Left lung (tissue), 10 donors: Measurements from ENCODE around the gene BCL11B. TPM values are rescaled to one million over a fixed set of nuclear protein-coding genes. Genes with fewer than 3 reads are reported as not detected.

ENCODE experiments used
- ATAC-seq: fragments of 200-7000 bp; cut with Tn5 transposase; one replicate; pipeline ENCODE4 v1.9.1; 2020; ENCODE audit warnings: moderate library complexity
- DNase-seq, 4 donors: peaks; one replicate each; pipeline ENCODE4 v3.0.0-alpha.2; 2013 to 2020
- H3K27ac ChIP-seq, 2 donors: fragments of 200-600 bp; sonication (generic) in 1 of 2; one replicate each; pipeline versions ENCODE4 v1.5.0 to v1.8.0; 2020 to 2021
- H3K27me3 ChIP-seq, 2 donors: fragments of 200-600 bp; sonication (generic) in 1 of 2; one replicate each; pipeline versions ENCODE4 v1.5.0 to v1.8.0; 2020 to 2021
- H3K36me3 ChIP-seq, 2 donors: fragments of 200-600 bp; sonication (generic) in 1 of 2; one replicate each; pipeline versions ENCODE4 v1.5.0 to v1.8.0; 2020 to 2021
- H3K4me1 ChIP-seq, 2 donors: fragments of 200-600 bp; one replicate each; pipeline ENCODE4 v1.8.0; 2021
- H3K4me3 ChIP-seq, 2 donors: fragments of 200-600 bp; sonication (generic) in 1 of 2; one replicate each; pipeline versions ENCODE4 v1.5.0 to v1.8.0; 2020 to 2021; ENCODE audit warnings: mild to moderate bottlenecking in 1 of 2
- H3K9me3 ChIP-seq, 2 donors: fragments of 200-600 bp; sonication (generic) in 1 of 2; one replicate each; pipeline versions ENCODE4 v1.5.0 to v1.8.0; 2020 to 2021
- intact Hi-C, 2 donors: fragments of 100-400 bp; cut with DNase I; formaldehyde crosslinking; loops; one replicate each; pipeline versions ENCODE4 v1.11.2 to v1.14.2; 2022
- polyA plus RNA-seq, 6 donors: library from polyadenylated mRNA; unstranded; fragments of 120-200 nt; gene quantifications; one replicate each; pipeline ENCODE4 v1.2.1, GENCODE V29; 2013; ENCODE audit not compliant: insufficient read length in 6 of 6
- total RNA-seq, 2 donors: library from RNA; stranded (reverse); fragmentation: NEBNext Ultra II Directional; extraction: Animal tissue kit (Norgen Biotek cat#: 25700); gene quantifications; one replicate each; pipeline ENCODE4 v1.2.1, GENCODE V29; 2021
- TF ChIP-seq, protein P1 (sequence below), 2 donors: fragments of 200-600 bp; sonication (generic) in 1 of 2; IDR thresholded peaks; one replicate each; pipeline versions ENCODE4 v1.5.0 to v1.8.0; 2021; ENCODE audit warnings: antibody characterized with exemption in 2 of 2
- donor health status: DM: no; HTN: yes; CAD: no.
- donor health status: DM: no; HTN: no; CAD: no.

Gene BCL11B
- total and polyA plus RNA-seq, 8 donors = 1.4 to 3.6 (median 3.2) TPM

DNA sequence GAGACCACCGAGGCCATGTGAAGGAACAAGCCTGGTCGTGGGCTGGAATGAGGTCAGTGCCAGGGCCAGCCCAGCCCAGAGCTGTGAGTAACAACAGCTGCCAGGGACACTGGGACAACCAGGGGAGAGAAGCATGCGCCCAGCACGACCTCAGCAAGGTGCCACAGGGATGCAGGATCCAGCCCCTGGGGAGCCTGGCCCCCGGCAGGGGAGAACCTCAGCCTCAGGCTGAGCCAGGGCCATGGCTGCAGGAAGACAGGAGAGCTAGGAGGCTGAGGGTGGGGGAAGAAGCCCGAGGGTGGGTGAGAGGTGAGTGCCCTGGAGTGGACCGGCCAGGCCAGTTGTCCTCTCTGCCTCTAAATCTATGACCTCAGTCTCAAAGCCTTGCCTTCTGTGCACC lies 62.6 kb downstream of the BCL11B start:
- Histone ChIP-seq H3K4me1 (no peaks in the 10 kb centered on the region), H3K9me3 (no peaks in the 10 kb centered on the region), H3K27me3 (peaks cover 0 to 16% of the 10 kb centered on the region in 2 donors), H3K4me3 (no peak overlapping the region), H3K27ac (no peak overlapping the region), H3K36me3 (no peaks in the 10 kb centered on the region)
- ATAC-seq (no peak), DNase-seq (peak in 1 of 4 donors; percentile 28)
- intact Hi-C loops = no loop called here
- TF ChIP-seq, protein P1, sequence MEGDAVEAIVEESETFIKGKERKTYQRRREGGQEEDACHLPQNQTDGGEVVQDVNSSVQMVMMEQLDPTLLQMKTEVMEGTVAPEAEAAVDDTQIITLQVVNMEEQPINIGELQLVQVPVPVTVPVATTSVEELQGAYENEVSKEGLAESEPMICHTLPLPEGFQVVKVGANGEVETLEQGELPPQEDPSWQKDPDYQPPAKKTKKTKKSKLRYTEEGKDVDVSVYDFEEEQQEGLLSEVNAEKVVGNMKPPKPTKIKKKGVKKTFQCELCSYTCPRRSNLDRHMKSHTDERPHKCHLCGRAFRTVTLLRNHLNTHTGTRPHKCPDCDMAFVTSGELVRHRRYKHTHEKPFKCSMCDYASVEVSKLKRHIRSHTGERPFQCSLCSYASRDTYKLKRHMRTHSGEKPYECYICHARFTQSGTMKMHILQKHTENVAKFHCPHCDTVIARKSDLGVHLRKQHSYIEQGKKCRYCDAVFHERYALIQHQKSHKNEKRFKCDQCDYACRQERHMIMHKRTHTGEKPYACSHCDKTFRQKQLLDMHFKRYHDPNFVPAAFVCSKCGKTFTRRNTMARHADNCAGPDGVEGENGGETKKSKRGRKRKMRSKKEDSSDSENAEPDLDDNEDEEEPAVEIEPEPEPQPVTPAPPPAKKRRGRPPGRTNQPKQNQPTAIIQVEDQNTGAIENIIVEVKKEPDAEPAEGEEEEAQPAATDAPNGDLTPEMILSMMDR (IDR thresholded peaks at IDR 0.05) = no peak

DNA sequence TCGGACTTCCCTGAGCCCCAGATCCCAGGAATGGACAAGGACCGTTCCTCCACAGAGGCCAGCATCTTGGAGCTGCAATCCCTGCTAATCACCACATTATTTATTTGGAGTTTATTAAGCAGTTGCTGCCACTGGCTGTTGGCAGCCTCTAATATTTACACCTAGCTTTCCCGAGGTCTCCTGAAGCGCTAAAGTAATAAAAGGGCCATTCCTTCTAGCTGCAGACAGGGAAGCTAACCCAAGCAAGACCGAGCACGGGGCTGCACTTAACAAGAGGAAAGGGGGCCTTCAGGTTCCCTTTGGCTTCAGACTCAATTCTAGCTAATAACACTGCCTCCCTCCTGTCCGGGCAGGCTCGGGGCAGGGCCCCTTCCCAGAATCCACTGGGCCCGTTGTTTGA lies 63.7 kb downstream of the BCL11B start:
- TF ChIP-seq, protein P1 (IDR thresholded peaks at IDR 0.05) = no peak
- no peaks in the 10 kb centered on the region for H3K4me1 ChIP-seq
- no peak overlapping the region for H3K4me3 ChIP-seq
- no peak overlapping the region for H3K27ac ChIP-seq
- intact Hi-C loops = no loop called here
- ATAC-seq = no peak
- no peaks in the 10 kb centered on the region for H3K36me3 ChIP-seq
- peaks cover 0 to 16% of the 10 kb centered on the region in 2 donors for H3K27me3 ChIP-seq
- no peak for DNase-seq
- no peaks in the 10 kb centered on the region for H3K9me3 ChIP-seq

DNA sequence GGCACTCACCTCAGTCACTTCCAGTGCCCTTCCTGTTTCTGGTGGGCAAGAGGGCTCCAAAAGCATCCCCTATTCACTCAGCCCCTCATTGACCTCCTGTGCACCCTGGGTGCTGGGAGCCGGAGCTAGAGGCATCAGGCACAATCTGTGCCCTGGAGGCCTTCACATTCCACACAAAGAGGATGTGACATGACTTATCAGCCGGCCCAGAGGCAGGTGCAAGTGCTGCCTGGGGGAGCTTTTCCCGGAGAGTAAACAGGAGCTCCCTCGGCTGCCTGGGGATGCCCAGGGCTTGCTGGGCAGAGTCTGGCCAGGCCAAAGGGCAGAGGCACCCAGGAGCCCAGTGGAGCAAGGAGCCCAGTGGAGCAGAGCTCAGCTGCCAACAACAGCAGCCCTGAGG lies 64.5 kb downstream of the BCL11B start:
- no peak overlapping the region for H3K27ac ChIP-seq
- TF ChIP-seq, protein P1 (IDR thresholded peaks at IDR 0.05) = no peak
- no peak for ATAC-seq
- H3K36me3 ChIP-seq = no peaks in the 10 kb centered on the region
- peak in 1 of 4 donors; percentile 34 for DNase-seq
- no peaks in the 10 kb centered on the region for H3K4me1 ChIP-seq
- no peak overlapping the region for H3K4me3 ChIP-seq
- intact Hi-C loops = no loop called here
- H3K9me3 ChIP-seq = no peaks in the 10 kb centered on the region
- H3K27me3 ChIP-seq = peaks cover 0 to 8% of the 10 kb centered on the region in 2 donors

DNA sequence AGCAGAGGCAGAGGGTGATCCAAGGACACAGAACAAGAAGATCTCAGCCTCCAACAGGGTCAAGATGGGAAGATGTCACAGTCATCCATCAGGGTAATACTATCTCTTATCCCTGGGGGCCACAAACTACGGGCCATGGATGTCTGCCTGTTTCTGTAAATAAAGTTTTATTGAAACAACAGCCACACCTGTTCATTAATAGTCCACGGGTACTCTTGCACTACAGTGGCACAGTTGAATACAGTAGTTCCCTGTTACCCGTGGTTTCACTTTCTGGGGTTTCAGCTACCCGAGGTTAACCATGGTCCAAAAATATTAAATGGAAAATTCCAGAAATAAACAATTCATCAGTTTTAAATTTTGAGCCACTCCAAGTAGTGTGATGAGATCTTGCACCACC lies 65.9 kb downstream of the BCL11B start:
- H3K4me3 ChIP-seq = no peak overlapping the region
- no peak overlapping the region for H3K27ac ChIP-seq
- H3K27me3 ChIP-seq = peaks cover 0 to 6% of the 10 kb centered on the region in 2 donors
- TF ChIP-seq, protein P1 (IDR thresholded peaks at IDR 0.05) = no peak
- no peak for ATAC-seq
- H3K36me3 ChIP-seq = no peaks in the 10 kb centered on the region
- DNase-seq = no peak
- no peaks in the 10 kb centered on the region for H3K9me3 ChIP-seq
- intact Hi-C loops = no loop called here
- H3K4me1 ChIP-seq = no peaks in the 10 kb centered on the region

DNA sequence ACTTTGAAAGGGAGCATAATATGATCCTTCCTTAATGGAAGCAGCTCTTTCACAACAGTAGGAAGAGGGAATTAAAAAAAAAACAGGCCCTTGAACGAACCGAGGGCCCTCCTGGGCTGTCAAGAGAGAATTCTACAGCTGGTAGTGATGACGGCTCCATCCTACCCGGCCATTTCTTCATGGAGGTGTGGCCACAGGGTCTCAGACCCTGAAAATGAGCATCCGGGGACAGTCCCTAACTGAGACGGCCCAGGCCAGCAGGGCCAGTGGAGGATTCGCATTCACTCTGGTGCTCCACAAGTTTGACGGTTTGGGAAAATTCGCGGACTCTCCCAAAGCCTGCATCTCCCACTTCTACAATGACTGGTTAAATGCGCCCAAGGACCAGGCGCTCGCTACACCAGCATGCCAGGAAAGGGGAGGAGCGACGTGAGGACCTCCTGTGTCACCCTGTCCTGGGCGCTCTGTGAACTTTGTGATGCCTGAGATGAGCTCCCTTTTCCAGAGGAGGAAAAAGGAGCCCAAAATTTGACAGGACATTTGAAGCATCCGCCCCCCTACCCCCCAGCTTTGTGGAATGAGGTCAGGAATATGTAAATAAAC lies 66.8 kb downstream of the BCL11B start:
- peaks cover 0 to 14% of the 10 kb centered on the region in 2 donors for H3K27me3 ChIP-seq
- no peaks in the 10 kb centered on the region for H3K9me3 ChIP-seq
- ATAC-seq (no peak), DNase-seq (peak in 1 of 4 donors; percentile 24)
- TF ChIP-seq, protein P1 (IDR thresholded peaks at IDR 0.05) = no peak
- no peak overlapping the region for H3K27ac ChIP-seq
- no peak overlapping the region for H3K4me3 ChIP-seq
- H3K36me3 ChIP-seq = no peaks in the 10 kb centered on the region
- no peaks in the 10 kb centered on the region for H3K4me1 ChIP-seq
- intact Hi-C loops = no loop called here
